ENCODE data around the gene EBP.
"Not testable (repeated sequence)": the region's sequence is repeated elsewhere in the genome, so short reads cannot be mapped to it uniquely, and the experiment has no call there.

Gene EBP

GRCh38 chrX:48496660-48497059 lies 24.9 kb upstream of the EBP start:
- DNase-seq, result no peak

DNA sequence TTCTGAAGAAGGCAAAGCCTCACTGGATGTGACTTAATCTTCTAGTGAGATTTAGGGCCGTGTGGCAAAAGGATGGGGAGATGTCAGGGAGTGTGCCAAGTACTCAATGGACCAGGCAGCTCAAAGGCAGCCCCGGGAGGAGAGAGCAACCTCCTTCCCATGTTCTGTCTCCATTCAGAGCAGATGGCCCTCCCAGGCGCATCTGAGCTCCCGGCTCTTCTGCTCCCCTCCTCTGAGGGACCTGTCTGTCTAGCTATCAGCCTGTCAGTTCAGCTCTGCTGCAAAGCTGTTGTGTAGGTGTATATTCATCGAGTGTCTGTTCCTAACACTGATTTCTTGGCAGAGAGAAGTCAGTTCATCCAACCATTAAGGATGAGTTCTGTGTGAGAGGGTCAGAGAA lies 23.7 kb upstream of the EBP start:
- no peak for DNase-seq

- DNase-seq, result peak; percentile 80
These were observed 23.2 kb upstream of the EBP start for GRCh38 chrX:48498374-48498809.

- DNase-seq, result no peak
These were observed 17.3 kb upstream of the EBP start for GRCh38 chrX:48504261-48504660.

DNA sequence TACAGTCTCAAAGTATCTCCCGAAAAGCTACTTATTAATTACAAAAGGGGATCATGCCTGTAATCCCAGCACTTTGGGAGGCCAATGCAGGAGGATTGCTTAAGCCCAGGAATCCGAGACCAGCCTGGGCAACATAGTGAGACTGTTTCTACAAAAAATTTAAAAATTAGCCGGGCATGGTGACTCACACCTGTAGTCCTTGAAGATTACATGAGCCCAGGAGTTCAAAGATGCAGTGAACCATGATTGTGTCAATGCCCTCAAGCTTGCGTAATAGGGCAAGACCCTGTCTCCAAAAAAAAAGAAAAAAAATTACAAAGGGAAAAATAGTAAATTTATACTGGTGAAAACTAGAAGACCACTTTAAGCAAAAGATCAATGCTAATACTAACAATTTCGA lies 16.1 kb upstream of the EBP start:
- DNase-seq, result no peak

- DNase-seq, result no peak
These were observed 14.4 kb upstream of the EBP start for GRCh38 chrX:48507246-48507645.

- DNase-seq, result peak; percentile 70
These were observed 13.0 kb upstream of the EBP start, which contains the start of gene PORCN for GRCh38 chrX:48508400-48509244. Gene PORCN (plus strand): TSS chrX:48508992. CDS start chrX:48509821, 829 bp downstream.

GRCh38 chrX:48509245-48509590 lies 12.4 kb upstream of the EBP start:
- DNase-seq, result no peak

- DNase-seq, result no peak
These were observed 12.0 kb upstream of the EBP start for GRCh38 chrX:48509619-48510018.

- DNase-seq, result no peak
These were observed 10.0 kb upstream of the EBP start for GRCh38 chrX:48511560-48511959.

DNA sequence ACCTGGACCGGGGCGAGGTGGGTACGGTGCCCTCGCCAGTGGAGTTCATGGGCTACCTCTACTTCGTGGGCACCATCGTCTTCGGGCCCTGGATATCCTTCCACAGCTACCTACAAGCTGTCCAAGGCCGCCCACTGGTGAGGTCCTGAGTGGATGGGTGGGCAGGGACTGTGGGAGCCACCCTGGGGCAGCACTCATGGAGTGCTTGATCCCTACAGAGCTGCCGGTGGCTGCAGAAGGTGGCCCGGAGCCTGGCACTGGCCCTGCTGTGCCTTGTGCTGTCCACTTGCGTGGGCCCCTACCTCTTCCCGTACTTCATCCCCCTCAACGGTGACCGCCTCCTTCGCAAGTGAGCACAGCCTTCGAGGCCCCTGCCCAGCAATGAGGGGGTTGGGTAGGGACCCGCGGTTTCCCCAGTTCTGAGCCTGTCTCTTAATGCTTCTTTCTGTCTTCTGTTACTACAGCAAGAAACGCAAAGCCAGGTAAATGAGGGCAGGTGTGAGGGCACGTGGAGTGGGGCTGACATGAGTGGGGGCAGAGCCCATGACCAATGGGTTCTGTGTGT lies 9.2 kb upstream of the EBP start:
- DNase-seq, result no peak

- no peak for DNase-seq
These were observed 7.9 kb upstream of the EBP start for GRCh38 chrX:48513670-48514069.

DNA sequence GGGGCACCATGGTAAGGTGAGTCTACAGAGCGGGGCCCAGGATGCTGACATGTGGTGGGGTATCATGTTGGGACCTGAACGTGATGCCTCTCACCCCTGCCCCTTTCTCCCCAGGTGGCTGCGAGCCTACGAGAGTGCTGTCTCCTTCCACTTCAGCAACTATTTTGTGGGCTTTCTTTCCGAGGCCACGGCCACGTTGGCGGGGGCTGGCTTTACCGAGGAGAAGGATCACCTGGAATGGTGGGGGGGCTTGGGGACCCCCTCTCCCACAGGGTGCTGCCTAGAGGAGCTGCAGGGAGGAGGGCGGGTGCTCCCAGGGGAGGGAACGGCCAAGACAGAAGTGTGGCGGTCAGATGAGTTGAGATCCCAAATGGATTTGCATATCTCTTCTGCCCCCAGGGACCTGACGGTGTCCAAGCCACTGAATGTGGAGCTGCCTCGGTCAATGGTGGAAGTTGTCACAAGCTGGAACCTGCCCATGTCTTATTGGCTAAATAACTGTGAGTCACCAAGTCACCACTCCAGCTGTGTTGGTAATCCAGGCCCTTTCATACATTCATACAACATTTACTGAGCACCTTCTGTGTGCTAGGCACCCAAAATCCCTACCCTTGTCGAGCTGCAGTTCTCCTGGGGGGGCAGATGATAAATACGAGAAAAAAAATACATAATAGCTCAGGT lies 7.3 kb upstream of the EBP start:
- no peak for DNase-seq

- DNase-seq, result no peak
These were observed 6.6 kb upstream of the EBP start for GRCh38 chrX:48514868-48515460.

DNA sequence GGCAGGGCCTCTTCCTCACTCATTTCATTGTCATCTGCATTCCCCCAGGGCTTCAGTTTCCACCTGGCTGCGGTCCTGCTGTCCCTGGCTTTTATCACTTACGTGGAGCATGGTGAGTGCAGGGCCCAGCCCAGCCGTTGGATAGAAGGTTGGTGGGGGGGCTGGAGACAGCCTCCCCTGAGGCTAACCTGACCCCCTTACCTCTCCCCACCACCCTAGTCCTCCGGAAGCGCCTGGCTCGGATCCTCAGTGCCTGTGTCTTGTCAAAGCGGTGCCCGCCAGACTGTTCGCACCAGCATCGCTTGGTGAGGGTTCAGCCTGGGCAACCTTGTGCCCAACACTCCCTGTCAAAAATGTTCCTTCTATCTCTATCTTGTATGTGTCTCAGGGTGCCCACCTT lies 5.8 kb upstream of the EBP start:
- DNase-seq, result no peak

DNA sequence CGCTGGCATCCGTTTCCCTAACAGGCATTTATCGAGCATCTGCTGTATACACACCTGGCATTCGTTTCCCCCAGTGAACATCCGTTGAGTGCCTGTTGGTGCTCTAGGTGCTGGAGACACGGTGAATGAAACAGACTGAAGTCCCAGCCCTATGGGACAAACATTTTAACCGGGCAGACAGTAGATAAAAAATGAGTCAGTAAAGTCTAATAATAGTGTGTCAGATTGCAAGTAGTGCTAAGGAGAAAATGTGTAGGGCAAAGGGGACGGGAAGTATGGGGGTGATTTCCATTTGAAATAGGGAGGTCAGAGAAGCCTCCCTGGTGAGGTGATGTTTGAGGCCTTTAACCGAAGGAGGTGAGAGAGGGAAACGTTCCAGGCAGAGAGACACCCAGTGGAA lies 5.3 kb upstream of the EBP start:
- no peak for DNase-seq

GRCh38 chrX:48516987-48517386 lies 4.6 kb upstream of the EBP start:
- DNase-seq, result no peak

GRCh38 chrX:48519481-48519880 lies 2.1 kb upstream of the EBP start:
- DNase-seq, result not testable (repeated sequence)

- DNase-seq, result no peak
These were observed 1.2 kb upstream of the EBP start for GRCh38 chrX:48520455-48520854.

GRCh38 chrX:48520976-48521352 lies 644 bp upstream of the EBP start:
- DNase-seq, result no peak

DNA sequence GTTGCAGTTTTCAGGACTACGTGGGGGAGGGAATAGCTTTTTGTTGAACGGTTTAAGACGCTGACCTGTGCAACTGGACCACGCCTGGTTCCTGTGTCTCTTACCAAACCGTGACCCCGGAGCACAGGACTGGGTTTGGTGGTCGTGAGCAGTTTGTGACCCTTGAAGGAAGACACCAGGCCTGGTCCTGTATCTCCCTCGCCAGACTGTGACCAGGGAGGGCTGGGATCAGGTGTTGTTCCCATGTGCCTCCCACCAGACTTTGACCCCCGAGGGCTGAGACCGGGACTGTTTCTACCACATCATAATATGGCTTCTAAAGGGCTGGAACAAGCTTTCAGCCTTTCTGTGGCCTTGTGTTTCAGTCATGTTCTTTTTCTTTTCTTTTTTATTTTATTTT lies 683 bp downstream of the EBP start:
- DNase-seq, result no peak

DNA sequence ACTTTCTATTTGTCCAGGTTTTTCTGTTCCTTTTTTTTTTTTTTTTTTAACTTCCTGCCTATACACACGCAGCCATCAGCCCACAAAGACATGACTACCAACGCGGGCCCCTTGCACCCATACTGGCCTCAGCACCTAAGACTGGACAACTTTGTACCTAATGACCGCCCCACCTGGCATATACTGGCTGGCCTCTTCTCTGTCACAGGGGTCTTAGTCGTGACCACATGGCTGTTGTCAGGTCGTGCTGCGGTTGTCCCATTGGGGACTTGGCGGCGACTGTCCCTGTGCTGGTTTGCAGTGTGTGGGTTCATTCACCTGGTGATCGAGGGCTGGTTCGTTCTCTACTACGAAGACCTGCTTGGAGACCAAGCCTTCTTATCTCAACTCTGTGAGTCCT lies 2.1 kb downstream of the EBP start:
- DNase-seq, result no peak

DNA sequence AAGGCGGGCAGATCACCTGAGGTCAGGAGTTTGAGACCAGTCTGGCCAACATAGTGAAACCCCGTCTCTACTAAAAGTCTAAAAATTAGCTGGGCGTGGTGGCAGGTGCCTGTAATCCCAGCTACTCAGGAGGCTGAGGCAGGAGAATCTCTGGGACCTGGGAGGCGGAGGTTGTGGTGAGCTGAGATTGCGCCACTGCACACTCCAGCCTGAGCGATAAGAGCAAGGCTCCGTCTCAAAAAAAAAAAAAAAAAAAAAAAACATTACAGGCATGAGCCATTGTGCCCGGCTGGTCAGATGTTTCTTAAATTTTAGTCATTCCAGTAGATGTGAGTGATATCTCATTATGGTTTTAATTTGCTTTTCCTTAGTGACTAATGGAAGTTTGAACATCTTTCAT lies 4.2 kb downstream of the EBP start:
- DNase-seq, result not testable (repeated sequence)

- DNase-seq, result peak; percentile 42
These were observed 9.1 kb downstream of the EBP start for GRCh38 chrX:48530736-48531135.

Data from fibroblast of skin of right biceps (primary cell).